ENCODE results near the gene USP16.
A peak's percentile ranks its signal among the peaks of the same experiment; 100 is the strongest.

Gene USP16

GRCh38 chr21:28991861-28992525, 32.5 kb upstream of the USP16 start:
- H2AFZ ChIP-seq = peak overlapping the region; percentile 93
- H3K4me1 ChIP-seq = peaks cover 5% of the 10 kb centered on the region
- TF ChIP-seq, protein P1, sequence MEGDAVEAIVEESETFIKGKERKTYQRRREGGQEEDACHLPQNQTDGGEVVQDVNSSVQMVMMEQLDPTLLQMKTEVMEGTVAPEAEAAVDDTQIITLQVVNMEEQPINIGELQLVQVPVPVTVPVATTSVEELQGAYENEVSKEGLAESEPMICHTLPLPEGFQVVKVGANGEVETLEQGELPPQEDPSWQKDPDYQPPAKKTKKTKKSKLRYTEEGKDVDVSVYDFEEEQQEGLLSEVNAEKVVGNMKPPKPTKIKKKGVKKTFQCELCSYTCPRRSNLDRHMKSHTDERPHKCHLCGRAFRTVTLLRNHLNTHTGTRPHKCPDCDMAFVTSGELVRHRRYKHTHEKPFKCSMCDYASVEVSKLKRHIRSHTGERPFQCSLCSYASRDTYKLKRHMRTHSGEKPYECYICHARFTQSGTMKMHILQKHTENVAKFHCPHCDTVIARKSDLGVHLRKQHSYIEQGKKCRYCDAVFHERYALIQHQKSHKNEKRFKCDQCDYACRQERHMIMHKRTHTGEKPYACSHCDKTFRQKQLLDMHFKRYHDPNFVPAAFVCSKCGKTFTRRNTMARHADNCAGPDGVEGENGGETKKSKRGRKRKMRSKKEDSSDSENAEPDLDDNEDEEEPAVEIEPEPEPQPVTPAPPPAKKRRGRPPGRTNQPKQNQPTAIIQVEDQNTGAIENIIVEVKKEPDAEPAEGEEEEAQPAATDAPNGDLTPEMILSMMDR (IDR thresholded peaks at IDR 0.05) = no peak
- peaks cover 4% of the 10 kb centered on the region for H3K79me2 ChIP-seq
- H3K27me3 ChIP-seq (ENCODE audit: control insufficient read depth, insufficient read depth, low read length) = no peaks in the 10 kb centered on the region
- peak overlapping the region; percentile 73 for H3K27ac ChIP-seq
- H3K9me3 ChIP-seq (ENCODE audit: control insufficient read depth, low read length) = no peaks in the 10 kb centered on the region
- peak overlapping the region; percentile 87 for H3K4me2 ChIP-seq (ENCODE audit: low read length)
- peak overlapping the region; percentile 94 for H3K4me3 ChIP-seq (ENCODE audit: low read depth, low read length)
- no peak overlapping the region for H3K9ac ChIP-seq
- no peaks in the 10 kb centered on the region for H3K36me3 ChIP-seq (ENCODE audit: control insufficient read depth, insufficient read depth, low read length)

DNA sequence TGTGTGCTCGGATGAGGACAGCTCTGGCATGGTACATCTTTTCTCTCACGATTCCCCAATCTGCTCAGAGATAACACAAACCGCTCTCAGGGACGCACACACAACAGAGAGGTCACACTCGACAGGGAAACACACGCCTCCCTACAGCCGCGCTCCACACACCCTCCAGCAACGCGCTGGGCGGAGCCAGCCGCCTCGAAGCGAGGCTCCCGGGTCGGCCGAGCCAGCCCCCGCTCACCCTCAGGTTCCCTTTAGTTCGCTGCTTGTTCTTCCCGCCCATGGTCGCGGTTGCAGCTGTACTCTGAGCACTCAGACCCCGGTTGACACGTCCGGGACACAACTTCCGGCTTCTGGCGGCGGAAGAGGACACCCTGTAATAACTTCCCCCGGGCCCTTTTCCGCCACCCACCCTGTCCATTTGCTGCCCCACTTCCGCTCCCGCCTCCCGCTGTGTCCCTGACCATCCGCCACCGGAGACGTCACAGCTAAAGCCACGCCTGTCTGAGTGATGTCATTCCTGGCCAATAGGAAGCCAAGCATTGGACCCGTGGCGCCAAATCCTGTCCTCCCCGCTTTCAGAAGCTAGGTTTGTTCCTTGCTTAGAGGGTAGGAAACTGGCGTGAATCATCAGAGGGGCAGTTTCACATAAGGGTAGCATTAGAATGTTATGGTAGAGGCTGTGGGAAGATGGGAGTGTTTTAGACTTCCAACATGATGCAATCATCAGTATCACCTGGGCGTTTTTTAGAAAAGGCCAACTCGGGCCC, 31.8 kb upstream of the USP16 start, which contains the start of gene LTN1:
Gene LTN1 (minus strand): TSS at position 352 of the 767 bp plus-strand sequence. CDS start 72 bp downstream, at position 280.
- peak within 1 kb of the TSS; percentile 94 for H3K4me3 ChIP-seq (ENCODE audit: low read depth, low read length)
- H3K79me2 ChIP-seq = peaks cover 4% of the 10 kb centered on the region
- H3K4me1 ChIP-seq = peaks cover 5% of the 10 kb centered on the region
- peak within 1 kb of the TSS; percentile 88 for H3K4me2 ChIP-seq (ENCODE audit: low read length)
- peak within 1 kb of the TSS; percentile 93 for H2AFZ ChIP-seq
- H3K9ac ChIP-seq = no peak within 1 kb of the TSS
- H3K27ac ChIP-seq = peak within 1 kb of the TSS; percentile 73
- TF ChIP-seq, protein P1 (IDR thresholded peaks at IDR 0.05) = no peak
- H3K36me3 ChIP-seq (ENCODE audit: control insufficient read depth, insufficient read depth, low read length) = no peaks in the 10 kb centered on the region
- no peaks in the 10 kb centered on the region for H3K27me3 ChIP-seq (ENCODE audit: control insufficient read depth, insufficient read depth, low read length)
- no peaks in the 10 kb centered on the region for H3K9me3 ChIP-seq (ENCODE audit: control insufficient read depth, low read length)

GRCh38 chr21:28993293-28993629, 31.2 kb upstream of the USP16 start:
- TF ChIP-seq, protein P1 (IDR thresholded peaks at IDR 0.05) = no peak
- Histone ChIP-seq H3K9me3 (ENCODE audit: control insufficient read depth, low read length) (no peaks in the 10 kb centered on the region), H3K4me1 (peaks cover 5% of the 10 kb centered on the region), H3K27me3 (ENCODE audit: control insufficient read depth, insufficient read depth, low read length) (no peaks in the 10 kb centered on the region), H3K9ac (no peak overlapping the region), H3K36me3 (ENCODE audit: control insufficient read depth, insufficient read depth, low read length) (no peaks in the 10 kb centered on the region), H3K79me2 (peaks cover 4% of the 10 kb centered on the region), H3K4me3 (ENCODE audit: low read depth, low read length) (peak overlapping the region; percentile 94), H3K27ac (peak overlapping the region; percentile 73), H3K4me2 (ENCODE audit: low read length) (peak overlapping the region; percentile 88), H2AFZ (peak overlapping the region; percentile 93)

GRCh38 chr21:29002442-29003144, 21.9 kb upstream of the USP16 start:
- peak overlapping the region; percentile 94 for H2AFZ ChIP-seq
- H3K9me3 ChIP-seq (ENCODE audit: control insufficient read depth, low read length) = no peaks in the 10 kb centered on the region
- H3K4me2 ChIP-seq (ENCODE audit: low read length) = peak overlapping the region; percentile 91
- TF ChIP-seq, protein P1 (IDR thresholded peaks at IDR 0.05) = no peak
- H3K27ac ChIP-seq = peak overlapping the region; percentile 93
- no peaks in the 10 kb centered on the region for H3K4me1 ChIP-seq
- H3K36me3 ChIP-seq (ENCODE audit: control insufficient read depth, insufficient read depth, low read length) = no peaks in the 10 kb centered on the region
- peak overlapping the region; percentile 76 for H3K4me3 ChIP-seq (ENCODE audit: low read depth, low read length)
- peak overlapping the region; percentile 67 for H3K9ac ChIP-seq
- H3K79me2 ChIP-seq = no peaks in the 10 kb centered on the region
- H3K27me3 ChIP-seq (ENCODE audit: control insufficient read depth, insufficient read depth, low read length) = no peaks in the 10 kb centered on the region
